Fibroblast of lung (primary cell): Measurements from ENCODE around the gene ZFR.

Experiments used
- CTCF ChIP-seq, 2 donors: IDR thresholded peaks in 1 of 2; conservative IDR thresholded peaks in 1 of 2; 1 replicate in 1 of 2; 2 replicates in 1 of 2; pipeline ENCODE4 v1.5.1; 2011 to 2012; ENCODE audit warnings: low read length in 2 of 2, control low read depth in 1 of 2, inconsistent platforms in 1 of 2, low read depth in 1 of 2, mild to moderate bottlenecking in 1 of 2
- EZH2 ChIP-seq: IDR thresholded peaks from 2 replicates; pipeline ENCODE4 v1.5.1; 2012; ENCODE audit warnings: low read length, control low read depth, mild to moderate bottlenecking; ENCODE audit errors: missing control alignments

GRCh38 chr5:32383586-32383985 is 61.0 kb downstream of the ZFR start:
- TF ChIP-seq CTCF (conservative IDR thresholded peaks at IDR 0.05 in 1 of 2, IDR thresholded peaks at IDR 0.05 in 1 of 2; ENCODE audit: low read depth in 1 of 2, low read length in 2 of 2) (no peak), EZH2 (no peak)
